Stromal cell of bone marrow (primary cell): Measurements from ENCODE around the gene EFHD2.
A peak's percentile ranks its signal among the peaks of the same experiment; 100 is the strongest.
"Not testable (repeated sequence)": the region's sequence is repeated elsewhere in the genome, so short reads cannot be mapped to it uniquely, and the experiment has no call there.

ENCODE experiments used
- DNase-seq: peaks from one replicate; pipeline ENCODE4 v3.0.0-alpha.2; 2012; ENCODE audit warnings: low read depth

EFHD2 gene

DNA sequence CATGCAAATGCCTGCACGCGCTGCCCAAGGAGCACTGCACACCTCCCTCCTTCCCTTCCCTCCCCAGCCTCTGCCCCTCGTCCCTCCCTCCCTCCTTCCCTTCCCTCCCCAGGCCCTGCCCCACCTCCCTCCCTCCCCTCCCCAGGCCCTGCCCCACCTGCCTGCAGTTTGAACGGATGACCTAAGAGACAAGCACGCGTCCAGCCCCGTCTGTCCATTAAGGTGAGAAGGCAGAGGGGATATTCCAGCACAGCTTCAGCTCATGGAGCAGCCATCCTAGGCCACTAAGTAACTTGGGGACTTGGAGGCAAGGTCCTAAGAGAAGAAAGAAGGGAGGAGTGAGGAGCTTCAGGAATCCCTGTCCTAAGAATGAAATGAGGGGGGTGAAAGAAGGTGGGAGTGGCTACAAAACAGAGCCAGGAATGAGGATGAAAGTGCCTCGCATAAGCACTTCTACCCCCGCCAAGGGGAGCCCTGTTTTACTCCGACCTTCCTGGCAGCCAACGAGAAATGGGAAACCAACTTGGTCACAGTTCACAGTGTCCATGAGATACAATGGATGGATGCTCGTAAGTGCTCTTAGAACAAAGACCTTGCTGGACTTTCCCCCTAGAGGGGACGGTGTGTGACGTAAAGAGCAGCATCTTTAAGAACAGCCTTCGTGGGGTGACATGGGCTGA, 21.3 kb upstream of the EFHD2 start:
- DNase-seq = no peak

DNA sequence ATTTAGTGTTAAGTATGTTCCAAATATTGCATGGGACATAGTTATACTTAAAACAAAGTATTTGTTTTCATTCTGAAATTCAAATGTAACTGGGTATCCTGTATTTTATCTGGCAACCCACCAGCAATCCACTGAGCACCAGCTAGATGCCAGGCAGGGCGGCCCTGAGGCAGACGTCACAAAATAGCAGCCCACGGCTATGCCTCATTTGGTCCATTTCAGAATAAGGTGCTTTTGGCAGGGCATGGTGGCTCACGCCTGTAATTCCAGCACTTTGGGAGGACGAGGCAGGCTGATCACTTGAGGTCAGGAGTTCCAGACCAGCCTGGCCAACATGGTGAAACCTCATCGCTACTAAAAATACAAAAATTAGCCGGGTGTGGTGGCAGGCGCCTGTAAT, 19.9 kb upstream of the EFHD2 start:
- DNase-seq = not testable (repeated sequence)

DNA sequence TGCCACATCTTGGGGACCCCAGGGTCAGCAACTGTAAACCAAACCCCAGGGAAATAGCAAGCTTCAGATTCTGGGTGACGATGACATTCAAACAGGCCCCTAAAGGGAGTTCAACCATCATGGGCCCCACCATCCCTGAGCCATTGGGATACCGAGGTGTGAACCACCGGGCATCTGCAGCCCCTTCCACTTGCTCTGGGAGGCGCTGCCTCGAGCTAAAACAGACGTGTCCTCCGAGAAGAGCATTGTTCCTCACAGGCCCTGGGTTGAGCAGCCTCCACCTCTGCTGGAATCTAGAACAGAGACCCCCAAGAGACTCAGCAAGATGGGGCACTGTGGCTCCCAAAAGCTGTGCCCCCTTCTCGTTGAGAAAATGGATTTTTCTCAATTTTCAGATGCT, 19.0 kb upstream of the EFHD2 start:
- DNase-seq = no peak

DNA sequence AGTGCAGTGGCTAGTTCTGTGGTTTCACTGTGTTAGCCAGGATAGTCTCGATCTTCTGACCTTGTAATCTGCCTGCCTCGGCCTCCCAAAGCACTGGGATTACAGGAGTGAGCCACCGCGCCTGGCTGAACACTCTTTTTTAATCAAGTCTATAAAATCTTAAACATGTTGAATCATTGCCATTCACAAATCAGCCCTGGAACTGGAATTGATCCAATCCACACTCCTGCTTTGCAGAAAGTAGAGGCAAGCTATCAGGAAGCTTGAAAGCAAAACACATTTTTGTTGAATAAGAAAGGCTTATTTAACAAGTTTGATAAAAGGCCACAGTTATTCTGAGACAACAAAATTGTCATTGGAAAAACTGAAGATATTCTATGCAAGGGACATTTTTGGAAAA, 18.3 kb upstream of the EFHD2 start:
- no peak for DNase-seq

DNA sequence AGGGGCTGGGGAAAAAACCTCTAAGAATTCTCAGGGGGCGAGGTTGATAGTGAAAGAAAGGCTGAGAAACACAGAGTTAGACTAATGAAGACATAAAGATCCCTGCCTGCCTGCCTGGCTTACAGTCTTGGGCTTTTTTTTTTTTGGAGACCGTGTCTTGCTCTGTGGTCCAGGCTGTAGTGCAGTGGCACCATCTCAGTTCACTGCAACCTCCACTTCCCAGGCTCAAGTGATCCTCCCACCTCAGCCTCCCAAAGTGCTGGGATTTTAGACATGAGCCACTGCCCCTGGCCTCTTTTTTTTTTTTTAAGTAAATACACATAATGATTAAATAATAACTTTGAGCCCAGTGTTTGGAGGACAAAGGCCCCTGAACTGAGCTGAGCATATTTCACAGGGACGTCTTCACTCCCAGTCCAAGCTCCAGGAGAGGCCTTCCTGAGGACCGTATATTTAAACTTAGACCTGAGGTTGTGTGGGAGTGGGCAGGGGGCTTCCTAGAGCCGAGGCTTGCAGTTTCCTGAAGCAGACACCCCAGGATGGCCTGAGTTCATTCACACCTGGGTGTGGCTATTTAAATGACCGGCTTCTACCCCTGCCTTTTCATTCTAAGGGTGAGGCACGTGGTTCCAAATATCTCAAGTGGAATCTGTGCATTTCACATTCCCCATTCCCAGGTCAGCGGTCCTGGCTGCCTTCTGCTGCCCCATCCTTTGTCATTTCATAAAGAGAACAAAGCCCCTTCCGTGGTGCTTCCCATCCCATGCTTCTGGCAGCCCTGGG, 16.0 kb upstream of the EFHD2 start:
- no peak for DNase-seq

DNA sequence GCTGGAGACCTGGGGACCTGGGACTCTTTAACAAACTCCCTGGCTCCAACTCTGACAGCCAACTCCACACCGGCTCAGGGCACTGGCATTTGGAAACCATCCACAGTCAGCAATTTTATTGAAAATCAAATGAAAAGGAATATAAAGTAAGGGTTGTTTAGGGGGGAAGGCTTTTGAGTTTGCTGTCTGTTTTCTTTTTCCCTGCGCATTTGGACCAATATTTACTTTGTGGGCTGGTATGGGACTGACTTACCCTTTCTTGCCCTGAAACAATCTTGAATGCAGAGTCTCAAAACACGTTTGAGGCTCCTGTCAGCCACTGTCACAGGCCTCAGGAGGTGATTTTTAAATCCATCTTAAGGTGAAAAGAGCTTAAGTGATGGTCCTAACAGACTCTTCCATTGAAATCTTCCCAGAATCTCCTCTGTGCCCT, 15.4 kb upstream of the EFHD2 start:
- DNase-seq = no peak

DNA sequence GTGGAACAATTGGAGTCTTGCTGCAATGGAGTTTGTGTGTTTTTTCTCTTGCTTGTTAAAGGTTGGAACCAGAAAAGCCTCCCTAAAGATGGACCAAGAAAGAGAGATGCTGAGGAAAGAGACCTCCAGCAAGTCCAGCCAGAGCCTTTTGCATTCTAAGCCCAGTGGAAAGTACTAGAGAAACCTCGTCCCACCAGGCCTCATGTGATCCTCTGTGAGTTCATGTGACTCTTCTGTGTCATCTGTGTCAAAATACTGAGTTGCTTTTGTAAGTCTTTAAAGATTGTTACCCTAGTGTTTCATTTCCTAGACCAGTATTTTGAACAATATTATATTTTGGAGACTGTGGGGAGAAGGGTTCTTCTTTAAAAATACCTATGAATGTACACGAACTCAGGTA, 12.5 kb upstream of the EFHD2 start:
- DNase-seq = no peak

DNA sequence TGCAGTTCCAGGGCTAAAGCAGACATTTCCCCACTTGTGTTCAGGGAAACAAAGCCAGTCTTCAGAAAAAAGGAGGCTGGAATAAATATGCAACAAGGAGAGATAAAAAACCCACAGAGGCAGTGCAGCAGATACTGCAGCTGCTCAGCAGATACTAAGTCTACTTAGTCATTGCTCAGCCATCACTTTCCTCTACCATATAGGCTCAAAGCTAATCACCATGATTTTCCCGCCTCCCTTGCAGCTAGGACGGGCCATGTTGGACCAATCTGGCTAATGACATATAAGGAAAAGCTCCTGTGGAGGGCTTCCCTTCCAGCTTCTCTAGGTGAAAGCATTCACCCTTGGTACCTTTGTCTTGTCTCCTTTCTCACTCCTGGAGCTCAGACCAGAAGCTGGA, 10.0 kb upstream of the EFHD2 start:
- DNase-seq = no peak

DNA sequence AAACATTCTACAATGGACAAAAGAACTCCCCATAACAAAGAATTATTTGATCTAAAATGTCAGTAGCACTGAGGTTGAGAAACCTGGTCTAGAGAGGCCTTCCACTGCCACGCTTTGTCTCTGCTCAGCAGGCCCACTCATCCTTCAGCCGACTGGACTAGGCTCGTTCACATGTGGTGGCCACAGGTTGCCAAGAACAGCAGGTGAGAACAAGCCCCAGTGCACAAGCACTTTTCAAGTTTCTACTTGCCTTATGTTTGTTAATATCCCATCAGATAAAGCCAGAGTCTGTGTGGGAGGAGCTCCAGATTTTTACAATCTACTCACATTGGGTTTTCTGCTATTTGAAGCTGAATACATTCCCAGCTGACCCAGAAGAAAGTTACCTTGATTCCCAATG, 9.1 kb upstream of the EFHD2 start:
- no peak for DNase-seq

DNA sequence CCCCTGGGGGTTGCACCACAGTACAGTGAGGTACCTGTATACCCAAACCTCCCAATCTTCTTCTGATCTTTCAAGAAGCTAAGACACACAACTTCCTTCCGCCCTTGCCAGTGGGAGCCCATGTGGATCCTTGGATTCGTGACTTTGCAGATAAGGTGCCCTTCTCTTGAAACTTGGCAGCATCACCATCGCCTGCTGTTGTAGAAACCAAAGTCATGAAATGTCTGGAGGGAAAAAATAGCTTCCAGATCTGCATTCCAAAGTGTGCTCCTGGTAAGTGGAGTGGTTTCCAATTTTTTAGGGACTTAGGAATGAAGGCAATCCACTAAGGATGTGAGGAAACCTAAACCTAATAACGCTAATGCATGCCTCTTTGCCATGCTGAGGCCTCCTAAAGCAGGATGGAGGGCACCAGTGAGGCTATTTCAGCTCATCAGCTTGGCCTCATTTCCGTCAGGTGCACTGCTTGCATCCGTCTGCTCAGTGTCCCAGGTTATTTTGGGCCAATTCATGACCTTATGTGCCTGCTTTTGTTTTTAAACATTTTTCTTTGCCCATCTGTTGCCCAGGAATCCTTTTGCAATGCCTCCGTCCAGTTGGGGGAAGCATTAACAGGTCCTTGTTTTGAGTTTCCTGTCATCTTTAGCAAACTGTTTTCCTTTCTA, 8.2 kb upstream of the EFHD2 start:
- no peak for DNase-seq

DNA sequence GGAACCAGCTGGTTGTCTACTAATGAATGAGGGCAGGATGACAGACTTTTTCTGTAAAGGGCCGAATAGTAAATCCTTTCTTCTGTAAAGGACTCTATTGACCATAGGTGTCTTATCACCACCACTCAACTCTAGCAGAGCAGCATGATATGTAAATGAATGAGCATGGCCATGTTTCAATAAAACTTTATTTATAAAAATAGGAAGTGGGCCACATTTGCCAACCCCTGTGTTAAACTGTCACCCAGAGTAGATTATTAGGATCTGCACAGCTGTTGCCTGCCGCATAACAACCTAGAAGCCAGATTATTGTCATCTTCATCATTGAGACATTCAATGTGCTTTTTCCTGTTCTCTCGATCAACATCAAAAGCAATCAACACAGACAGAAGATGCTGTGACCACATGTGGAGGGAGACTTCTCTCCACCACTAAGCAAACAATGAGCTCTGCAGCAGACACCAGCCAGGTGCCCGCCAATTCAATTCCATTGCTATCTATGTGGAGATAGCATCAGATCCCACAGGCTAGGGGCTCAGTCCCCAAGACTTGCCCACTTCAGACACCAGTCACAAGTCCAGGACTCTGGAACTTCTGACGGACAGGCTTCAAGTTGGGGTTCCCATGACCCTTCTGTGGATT, 6.8 kb upstream of the EFHD2 start:
- no peak for DNase-seq

DNA sequence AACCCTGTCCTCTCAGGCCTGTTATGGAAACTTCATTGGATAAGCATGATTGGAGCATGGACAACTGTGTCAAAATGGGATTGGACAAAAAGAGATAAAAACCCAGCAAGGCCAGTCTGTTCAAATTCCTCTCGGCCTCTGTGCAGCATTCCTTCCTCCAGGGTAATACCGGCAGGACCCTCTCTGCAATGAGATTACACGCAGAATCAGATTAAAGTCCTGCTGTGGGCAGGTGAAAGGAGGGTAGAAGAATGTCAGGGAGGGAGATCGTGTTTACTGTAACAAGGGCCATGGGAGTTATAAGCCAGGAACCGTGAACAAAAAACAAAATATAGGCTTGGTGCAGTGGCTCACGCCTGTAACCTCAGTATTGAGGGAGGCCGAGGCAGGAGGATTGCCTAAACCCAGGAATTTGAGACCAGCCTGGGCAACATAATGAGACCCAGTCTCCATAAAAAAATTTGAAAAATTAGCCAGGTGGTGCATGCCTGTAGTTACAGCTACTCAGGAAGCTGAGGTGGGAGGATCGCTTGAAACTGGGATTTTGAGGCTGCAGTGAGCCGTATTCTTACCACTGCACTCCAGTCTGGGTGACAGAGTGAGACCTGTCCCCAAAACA, 5.6 kb upstream of the EFHD2 start:
- DNase-seq = no peak

DNA sequence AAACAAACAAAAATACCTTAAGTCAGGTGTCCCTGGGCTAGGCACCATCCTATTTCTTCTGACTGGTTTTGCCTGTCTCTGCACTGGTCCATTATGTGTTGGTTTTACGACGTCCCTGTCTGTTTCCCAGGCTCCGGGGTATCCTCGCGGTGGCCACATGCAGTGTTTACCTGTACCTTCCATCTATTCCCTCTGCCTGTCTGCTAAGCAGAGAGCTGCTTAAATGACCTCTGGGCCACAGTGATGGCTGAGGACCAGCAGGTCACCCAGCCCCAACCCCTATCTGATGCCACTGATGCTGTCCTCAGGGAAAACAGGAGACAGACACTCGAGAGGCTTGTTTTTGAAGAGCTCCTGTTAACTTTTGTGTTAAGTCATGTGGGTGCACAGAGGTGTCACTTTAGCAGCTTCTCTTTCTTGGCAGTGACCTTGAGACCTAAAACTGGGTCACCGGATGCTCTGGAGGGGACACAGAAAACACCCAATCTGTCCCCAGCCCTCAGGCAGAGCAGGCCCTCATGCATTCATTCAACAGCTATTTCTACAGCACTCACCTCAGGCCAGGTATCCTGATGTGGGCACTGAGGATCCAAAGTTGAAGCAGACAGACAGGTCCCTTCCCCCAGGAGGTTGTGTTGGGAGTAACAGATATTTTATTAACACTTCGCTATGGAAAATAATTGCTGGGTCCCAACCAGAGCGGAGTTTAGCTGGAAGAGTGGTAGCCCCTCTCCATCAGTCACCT, 4.4 kb upstream of the EFHD2 start:
- no peak for DNase-seq

DNA sequence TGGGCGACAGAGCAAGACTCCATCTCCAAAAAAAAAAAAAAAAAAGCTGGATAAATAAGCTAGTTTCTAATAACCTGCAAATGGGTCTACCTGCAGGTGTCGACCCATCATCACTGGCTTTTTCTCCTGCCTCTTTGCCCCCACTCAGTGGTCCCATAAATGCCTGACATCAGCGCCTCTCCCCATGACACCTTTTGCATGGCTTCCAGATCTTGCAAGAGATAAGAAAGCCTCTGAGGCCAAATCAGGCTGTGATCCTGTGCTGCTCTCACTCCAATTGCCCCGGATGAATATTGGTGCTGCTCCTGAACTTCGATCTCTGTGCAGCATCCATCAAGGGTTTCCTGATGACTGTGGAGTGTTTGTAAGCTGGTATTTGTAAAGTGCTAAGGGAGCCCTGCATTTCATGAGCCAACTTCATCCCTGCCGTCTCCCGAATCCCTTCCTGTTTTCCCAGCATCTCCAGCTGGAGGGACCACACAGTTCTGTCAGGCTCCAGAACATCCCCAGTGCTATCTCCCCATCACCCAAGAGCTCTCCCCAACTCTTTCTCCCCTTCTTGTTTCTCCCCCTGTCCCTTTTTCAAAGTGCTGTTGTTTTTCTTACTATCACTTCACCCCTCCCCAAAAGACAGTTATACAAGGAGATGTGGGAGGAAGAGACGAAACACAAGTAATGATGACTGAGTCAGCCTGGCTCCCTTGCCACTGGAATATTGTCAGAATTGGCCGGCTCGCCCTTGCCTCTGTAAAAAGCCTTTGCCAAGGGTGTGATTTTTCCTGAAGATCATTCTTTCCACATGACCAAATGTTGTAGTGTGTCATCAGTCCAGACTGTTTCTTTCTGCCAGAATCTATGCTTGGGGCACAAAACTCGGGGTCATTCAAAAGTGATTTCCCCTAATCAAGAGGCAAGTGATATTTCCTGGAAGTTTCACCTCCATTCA, 2.8 kb upstream of the EFHD2 start:
- peak; percentile 95 for DNase-seq

DNA sequence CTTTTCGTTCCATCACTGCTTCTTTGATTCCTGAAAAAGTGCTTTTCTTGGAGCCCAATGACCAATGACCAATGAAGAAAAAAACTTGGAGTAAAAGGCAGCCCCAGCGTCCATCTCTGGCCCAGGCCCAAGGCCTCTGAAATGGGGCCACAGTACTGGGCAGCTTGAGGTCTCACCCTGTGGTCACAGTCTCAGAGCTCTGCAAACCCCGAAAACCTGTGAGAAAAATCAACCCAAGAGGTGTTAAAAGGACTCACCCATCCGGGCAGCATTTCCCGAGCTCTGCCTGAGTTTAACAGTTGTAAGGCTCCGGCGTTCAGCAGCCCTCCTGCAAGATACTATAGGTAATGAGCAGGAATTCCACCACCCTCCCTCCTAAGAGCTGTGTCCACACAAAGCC, 2.1 kb upstream of the EFHD2 start:
- no peak for DNase-seq

DNA sequence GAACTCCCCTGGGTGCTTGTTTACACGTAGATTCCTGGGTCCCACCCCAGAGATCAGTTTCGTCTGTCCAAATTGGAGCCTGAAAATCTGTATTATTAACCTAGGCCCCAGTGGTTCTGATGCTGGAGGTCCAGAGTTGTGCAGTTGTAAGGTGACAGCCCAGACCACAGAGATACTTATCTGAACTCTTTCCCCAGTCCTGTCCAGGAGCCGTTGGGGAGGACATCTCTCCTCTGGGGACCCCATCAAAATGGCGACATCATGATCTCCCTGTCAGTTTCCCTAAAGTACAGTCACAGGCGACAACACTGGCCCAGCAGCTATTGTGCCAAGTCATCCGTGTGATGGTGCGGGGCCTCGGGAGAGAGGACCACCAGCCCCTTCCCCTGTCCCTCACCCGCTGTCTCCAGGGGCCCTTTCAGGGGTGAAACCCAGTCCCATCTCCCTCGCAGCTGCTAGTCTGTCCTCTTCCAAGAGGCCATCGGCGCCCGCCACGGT, 749 bp upstream of the EFHD2 start:
- no peak for DNase-seq

DNA sequence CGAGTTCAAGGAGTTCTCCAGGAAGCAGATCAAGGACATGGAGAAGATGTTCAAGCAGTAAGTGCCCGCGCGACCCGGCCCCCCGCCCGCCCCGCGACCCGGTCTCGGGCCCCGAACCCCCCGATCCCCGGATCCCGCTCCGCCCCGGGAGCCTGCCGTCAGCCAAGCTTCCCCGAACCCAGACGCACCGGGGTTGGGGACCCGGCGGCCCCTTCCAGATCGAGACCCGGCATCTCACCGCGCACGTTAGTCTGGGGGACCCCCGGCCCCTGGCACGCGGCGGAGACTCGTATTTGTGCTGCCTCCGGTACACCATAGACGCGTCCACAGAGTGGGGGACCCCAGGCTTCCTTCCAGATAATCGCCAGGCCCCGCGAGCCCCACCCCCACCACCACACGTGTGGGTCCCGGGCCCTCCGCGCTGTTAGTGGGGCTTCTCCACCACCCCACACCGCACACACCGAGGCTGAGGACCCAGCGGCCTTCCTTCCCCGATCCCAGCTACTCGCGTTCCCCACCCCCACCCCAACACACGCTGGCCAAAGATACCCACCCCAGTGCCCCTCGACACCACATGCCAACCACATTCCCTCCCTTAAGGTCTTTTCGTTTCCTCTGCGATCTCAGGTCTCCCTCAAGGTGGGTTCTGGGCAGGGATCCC, 665 bp downstream of the EFHD2 start:
- no peak for DNase-seq

DNA sequence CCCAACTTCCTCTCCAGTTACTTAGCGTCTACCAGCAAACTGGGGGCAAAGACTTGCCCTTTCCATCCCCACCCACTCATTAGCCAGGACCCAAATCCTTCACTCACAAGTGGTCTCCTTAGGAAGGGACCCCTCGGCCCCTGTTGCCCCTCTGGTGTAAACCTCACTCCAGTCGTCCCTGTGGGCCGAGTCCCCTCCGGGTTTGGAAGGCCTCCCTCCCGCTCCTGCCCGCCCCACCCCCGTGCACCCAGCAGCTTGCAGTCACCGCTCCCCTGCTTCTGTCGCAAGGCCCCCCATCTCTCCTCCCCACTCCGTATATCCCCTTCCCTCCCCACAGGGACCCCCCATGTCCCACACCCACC, 1.2 kb downstream of the EFHD2 start:
- DNase-seq = no peak

DNA sequence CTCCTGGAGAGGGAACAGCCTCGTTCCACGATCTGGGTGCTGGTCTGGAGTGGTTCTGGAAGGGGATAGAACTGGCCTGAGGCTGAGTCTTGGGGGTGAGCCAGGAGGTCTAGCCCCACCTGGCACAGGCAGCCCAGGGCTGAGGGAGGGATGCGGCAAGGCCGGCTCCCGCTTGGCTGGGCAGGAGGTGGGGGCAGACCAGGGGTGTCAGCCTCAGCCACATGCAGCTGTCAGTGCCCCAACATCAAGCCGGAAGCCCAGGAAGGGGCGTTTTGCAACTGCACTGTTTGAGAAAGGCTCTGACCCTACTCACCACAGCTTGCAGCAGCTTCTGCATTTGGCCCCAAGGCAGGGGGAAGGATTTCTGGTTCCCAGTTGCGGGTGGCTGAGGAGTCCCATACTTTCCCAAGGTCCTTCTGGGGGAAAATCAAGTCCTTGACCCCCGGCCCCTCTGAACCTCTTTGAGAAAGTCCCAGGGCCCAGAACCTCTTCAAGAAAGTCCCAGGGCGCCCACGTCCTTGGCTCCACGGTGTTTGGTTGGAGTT, 2.0 kb downstream of the EFHD2 start:
- DNase-seq = no peak
